Measurements from ENCODE around the gene IGSF3.

DNA sequence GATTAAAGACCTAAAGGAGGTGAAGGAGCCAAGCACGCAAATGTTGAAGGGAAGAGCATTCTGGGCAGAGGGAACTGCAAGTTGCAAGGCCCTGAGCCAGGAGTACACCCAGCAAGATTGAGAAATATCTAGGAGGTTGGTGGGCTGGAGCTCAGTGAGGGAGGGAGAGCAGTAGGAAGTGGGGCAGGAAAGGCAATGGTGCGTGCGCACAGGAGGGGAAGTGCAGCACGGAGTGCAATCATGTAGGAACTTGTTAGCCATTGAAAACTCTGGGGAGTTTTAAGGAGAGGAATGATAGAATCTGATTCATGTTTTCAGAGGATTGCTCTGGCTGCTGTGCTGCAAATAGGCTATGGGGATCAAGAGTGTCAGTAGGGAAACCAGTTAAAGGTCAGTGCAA lies 13.2 kb upstream of the IGSF3 start:
- TF ChIP-seq, protein P1, sequence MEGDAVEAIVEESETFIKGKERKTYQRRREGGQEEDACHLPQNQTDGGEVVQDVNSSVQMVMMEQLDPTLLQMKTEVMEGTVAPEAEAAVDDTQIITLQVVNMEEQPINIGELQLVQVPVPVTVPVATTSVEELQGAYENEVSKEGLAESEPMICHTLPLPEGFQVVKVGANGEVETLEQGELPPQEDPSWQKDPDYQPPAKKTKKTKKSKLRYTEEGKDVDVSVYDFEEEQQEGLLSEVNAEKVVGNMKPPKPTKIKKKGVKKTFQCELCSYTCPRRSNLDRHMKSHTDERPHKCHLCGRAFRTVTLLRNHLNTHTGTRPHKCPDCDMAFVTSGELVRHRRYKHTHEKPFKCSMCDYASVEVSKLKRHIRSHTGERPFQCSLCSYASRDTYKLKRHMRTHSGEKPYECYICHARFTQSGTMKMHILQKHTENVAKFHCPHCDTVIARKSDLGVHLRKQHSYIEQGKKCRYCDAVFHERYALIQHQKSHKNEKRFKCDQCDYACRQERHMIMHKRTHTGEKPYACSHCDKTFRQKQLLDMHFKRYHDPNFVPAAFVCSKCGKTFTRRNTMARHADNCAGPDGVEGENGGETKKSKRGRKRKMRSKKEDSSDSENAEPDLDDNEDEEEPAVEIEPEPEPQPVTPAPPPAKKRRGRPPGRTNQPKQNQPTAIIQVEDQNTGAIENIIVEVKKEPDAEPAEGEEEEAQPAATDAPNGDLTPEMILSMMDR (IDR thresholded peaks at IDR 0.05) = no peak
- no peak for TF ChIP-seq POLR2A (IDR thresholded peaks at IDR 0.05)
